Measurements from ENCODE around the gene SELENOT. TPM values are rescaled to one million over a fixed set of nuclear protein-coding genes. Genes with fewer than 3 reads are reported as not detected.
"Not testable (repeated sequence)": the region's sequence is repeated elsewhere in the genome, so short reads cannot be mapped to it uniquely, and the experiment has no call there.

SELENOT gene
- total RNA-seq (2014; rRNA removed; shearing (Covaris generic)), result 103 and 104 TPM in 2 replicates

GRCh38 chr3:150603153-150603979 lies at the start of gene SELENOT:
TSS of gene SELENOT (plus strand) at chr3:150603321. CDS start at chr3:150603363, 42 bp downstream.
- DNase-seq (ENCODE audit: low spot score), result peak; percentile 99

GRCh38 chr3:150555859-150556436 lies 47.2 kb upstream of the SELENOT start:
- DNase-seq (ENCODE audit: low spot score), result no peak

- DNase-seq (ENCODE audit: low spot score), result no peak
Measured at GRCh38 chr3:150556792-150557191, 46.3 kb upstream of the SELENOT start.

DNA sequence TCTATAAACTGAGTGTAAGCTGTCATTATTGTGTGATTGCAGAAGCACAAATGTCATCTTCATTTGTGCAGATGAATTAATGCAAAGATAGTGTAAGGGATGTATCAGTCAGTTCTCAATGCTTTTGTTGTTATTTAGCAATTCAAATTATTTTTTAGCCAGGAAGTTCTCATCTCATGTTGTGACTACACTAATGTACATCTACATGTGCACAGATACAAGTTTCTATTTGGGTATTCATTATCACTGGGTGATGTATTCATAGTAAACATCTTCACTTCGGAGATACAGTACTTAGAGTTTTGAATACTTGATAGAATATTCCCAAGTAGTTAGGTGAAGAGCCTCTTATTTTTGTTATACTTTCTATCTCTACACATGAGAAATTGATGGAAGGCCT lies 45.4 kb upstream of the SELENOT start:
- no peak for DNase-seq (ENCODE audit: low spot score)

- no peak for DNase-seq (ENCODE audit: low spot score)
Measured at GRCh38 chr3:150564243-150564642, 38.9 kb upstream of the SELENOT start.

GRCh38 chr3:150567328-150567727 lies 35.8 kb upstream of the SELENOT start:
- DNase-seq (ENCODE audit: low spot score), result no peak

DNA sequence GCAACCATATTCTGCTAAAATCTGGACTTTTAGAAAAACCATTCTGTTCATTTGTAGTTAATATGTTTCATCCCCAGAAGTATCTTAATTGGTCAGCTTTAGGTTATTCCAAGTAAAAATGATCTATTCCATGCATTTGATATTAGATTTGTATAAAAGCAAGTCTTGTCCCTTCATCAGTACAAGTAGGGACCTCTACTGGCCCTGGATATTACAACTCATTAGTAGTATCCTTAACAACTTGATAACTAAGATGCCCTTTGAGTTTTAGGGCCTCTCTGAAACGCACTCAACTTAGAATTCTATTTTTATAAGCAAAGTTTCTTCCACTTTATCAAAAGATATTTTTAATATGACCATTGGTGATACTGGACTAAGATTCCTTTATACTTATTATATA lies 25.3 kb upstream of the SELENOT start:
- peak; percentile 35 for DNase-seq (ENCODE audit: low spot score)

GRCh38 chr3:150581174-150581573 lies 21.9 kb upstream of the SELENOT start:
- no peak for DNase-seq (ENCODE audit: low spot score)

DNA sequence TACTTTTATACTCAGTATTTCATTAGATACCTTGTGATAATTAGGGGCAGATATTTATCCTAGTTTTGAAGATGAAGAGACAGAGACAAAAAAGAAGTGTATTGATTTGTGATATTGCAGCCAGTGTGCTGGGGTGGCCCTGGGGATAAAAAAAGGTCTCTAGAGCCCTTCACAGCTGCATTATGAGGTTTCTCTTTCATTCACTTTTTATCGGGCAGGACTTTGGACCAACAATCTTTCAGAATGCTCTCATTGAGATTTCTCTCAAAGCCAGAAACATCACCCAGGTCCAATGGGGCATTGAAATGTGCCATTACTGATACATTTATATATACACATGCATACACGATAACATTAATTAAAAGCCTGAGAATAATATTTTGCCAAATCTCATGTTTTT lies 20.5 kb upstream of the SELENOT start:
- DNase-seq (ENCODE audit: low spot score), result no peak

DNA sequence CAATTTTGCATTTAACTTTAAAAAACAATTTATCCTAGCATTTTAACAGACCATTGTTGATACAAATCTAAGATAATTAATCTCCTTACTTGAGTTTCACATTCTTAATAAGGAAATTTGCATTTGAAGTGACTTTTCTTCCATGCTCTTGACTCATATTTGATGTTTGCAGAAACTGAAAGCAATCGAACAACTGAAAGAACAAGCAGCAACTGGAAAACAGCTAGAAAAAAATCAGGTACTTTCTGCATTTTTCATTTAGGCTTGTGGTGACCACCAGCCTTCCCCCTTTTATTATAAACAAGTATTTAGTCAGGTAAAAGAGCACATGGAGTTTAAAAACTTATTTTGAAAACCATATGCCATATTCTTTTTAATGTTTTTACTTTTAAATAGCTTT lies 20.1 kb upstream of the SELENOT start:
- DNase-seq (ENCODE audit: low spot score), result no peak

DNA sequence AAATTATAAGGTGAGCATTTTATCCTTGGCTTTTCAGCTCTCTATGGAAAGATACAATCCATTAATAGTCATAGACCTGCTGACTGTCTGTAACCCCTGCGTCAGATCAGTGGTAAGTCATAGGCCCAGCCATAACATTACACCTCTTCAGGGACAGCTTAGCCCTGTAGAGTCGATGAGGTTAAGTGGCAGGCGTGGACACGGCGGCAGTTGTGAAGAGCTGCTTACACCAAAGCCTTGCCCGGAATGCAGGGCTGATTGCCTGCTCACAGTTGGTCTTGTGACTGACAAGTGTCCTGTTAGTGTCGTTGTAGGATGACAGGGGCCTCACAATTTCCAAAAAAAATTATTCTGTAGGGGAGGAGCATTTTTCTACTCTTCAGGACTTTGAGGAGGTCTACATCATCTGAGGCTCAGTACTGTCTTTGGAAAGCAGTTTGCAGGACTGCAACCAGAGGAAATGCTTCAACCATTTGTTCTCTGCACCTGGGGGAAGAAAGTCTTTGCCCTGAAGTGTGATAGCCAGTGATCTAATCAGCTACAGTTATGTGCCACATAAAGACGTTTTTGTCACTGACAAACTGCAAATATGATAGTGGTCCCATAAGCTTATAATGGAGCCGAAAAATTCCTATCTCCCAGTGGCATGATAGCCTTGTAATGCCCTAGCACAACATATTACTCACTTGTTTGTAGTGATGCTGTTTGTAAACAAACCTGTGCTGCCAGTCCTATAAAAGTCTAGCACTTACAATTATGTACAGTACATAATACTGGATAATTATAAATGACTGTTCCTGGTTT lies 14.9 kb upstream of the SELENOT start:
- no peak for DNase-seq (ENCODE audit: low spot score)

- no peak for DNase-seq (ENCODE audit: low spot score)
Measured at GRCh38 chr3:150589759-150590158, 13.4 kb upstream of the SELENOT start.

DNA sequence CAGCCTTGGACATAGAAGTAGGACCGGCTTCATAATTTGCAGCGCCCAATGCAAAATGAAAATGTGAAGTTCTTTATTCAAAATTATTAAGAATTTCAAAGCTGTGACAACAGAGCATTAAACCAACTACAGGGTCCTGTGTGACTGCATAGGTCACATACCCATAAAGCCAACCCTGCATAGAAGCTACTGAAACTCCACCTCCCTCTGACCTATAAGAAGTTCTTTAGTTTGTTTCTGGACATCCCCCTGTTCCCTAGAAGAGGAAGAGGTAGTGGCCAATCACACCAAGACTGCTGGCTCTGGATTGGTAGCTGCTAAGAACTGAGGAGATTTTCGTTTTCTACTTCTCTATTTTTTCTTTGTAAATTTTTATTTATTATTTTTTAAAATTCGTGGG lies 9.0 kb upstream of the SELENOT start:
- no peak for DNase-seq (ENCODE audit: low spot score)

- no peak for DNase-seq (ENCODE audit: low spot score)
Measured at GRCh38 chr3:150597646-150598045, 5.5 kb upstream of the SELENOT start.

DNA sequence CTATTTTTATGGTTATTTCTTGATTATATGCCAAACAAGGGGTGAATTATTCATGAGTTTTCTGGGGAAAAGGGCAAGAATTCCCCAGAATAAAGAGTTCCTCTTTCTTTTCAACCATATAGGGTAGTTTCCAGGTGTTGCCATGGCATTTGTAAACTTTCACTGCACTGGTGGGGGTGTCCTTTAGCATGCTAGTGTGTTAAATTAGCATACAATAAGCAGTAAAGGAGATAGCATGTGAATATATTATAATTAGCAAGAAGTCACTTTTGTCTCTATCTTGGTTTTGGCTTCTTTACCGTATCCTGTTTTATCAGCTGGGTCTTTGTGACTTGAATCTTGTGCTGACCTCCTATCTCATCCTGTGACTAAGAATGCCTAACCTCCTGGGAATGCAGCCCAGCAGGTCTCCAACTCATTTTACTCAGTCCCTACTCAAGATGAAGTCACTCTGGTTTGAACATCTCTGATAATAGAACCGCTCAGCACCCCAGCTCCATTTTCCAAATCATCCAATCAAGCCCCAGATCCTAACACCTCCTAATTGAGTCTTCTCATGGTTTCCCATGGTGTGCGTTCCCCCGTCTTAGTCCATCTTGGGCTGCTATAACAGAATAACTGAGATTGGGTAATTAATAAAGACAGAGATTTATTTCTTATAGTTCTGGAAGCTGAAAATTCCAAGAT lies 3.4 kb upstream of the SELENOT start:
- peak; percentile 38 for DNase-seq (ENCODE audit: low spot score)

DNA sequence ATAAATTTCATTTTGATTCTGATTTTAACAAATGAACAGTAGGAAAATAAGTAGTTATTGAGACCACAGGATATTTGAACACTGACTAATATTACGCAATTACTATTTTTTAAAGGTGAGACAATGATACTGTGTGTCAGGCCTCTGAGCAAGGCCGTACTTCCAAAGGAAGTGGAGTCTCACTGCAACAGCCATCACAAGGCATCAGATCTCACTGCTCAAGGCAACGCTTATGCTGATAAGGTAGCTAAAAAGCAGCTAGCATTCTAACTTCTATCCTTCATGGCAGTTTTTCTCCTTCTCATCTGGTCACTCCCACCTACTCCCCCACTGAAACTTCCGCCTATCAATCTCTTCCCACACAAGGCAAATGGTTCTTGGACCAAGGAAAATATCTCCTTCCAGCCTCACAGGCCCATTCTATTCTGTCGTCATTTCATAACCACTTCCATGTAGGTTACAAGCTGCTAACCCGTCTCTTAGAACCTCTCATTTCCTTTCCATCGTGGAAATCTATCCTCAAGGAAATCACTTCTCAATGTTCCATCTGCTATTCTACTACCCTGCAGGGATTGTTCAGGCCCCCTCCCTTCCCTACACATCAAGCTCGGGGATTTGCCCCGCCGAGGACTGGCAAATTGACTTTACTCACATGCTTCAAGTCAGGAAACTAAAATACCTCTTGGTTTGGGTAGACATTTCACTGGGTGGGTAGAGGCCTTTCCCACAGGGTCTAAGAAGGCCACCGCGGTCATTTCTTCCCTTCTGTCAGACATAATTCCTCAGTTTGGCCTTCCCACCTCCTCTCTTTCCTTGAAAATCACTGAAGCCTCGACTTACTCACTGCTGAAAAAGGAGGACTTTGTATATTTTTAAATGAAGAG lies 2.2 kb upstream of the SELENOT start:
- DNase-seq (ENCODE audit: low spot score), result not testable (repeated sequence)

GRCh38 chr3:150602426-150603152 lies 532 bp upstream of the SELENOT start:
- DNase-seq (ENCODE audit: low spot score), result no peak

DNA sequence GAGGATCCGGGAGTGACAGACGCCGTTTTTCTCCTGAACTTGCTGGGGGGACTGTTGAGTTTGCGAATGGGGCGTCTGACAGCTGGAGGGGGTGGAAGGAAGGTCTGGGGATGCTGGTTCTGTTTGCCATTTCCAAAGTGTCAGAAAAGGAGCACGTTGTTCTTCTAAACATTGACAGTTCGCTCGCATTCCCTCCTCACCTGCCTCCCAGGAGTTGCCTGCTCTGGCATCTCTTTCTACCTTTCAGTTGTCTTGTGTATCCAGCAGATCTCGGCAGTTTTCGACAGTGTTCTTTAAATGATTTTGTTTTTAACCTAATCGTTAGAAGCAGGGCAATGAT lies 829 bp downstream of the SELENOT start:
- DNase-seq (ENCODE audit: low spot score), result peak; percentile 61

DNA sequence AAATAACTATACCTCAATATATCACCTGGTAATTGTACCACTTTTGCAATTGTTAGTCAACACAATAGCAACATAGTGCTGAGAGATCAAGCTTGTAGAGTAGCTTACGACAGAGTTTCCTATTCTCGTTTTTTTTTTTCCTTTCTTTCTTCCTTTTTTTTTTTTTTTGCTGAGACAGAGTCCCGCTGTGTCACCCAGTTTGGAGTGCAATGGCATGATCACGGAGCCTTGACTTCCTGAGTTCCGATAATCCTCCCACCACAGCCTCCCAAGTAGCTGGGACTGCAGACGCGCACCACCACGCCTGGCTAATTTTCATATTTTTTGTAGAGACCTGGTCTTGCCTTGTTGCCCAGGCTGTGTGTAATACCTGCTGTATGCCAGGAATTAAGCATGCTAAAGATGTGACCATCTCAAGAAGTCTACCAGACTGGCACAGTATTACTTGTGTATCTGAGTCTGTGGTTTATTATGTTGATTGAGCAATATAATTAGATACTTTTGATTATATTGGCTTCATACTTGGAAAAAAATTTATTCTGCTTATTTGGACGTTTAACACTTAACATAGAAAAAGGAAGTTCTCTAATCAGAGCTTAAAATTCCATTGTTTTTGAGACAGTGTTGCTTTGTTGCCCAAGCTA lies 3.0 kb downstream of the SELENOT start:
- no peak for DNase-seq (ENCODE audit: low spot score)
